ENCODE measurements around the gene CBLC. TPM values are rescaled to one million over a fixed set of nuclear protein-coding genes. Genes with fewer than 3 reads are reported as not detected.

CBLC gene
- total RNA-seq, 1 experiment from 2014 or later, result not detected

DNA sequence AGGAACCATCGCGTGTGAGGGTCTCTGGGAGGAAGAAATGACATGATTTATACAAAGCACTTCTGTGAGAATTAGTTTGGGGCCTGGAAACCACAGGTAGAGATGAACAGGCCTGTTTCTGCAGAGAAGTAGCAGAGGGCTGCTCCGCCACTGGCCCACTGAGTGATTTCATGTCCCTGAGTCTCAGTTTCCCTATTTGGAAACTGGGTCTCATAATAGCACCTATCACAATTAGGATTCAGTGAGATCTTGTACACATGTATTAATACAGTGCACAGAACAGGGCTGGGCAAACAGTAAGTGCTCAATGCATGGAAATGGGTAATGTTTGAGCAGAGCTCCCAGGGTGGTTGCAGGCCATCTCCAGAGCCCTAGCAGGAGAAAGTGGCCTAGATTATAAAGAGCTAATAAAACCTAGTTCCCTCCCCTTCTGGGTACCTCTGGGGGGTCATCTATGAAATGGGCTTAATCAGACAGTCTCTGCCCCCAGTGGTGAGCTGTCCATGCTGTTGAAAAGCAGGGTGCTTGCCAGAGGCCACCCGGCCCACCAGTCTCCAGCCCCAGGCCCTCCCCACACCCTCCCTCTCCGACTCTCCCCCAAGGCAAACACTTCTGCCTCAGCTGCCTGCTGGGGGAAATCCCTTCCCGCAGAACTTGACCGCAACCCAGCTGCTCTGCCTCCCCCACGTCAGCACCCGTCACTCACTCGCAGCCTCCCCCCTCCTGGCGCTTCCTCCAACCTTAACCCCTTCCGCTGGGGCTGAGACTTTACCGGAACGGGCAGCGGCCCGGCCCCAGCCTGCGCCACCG lies 24.7 kb upstream of the CBLC start:
- Histone ChIP-seq H3K27me3 (no peaks in the 10 kb centered on the region), H3K4me1 (peaks cover 20% of the 10 kb centered on the region), H3K4me3 (peak overlapping the region; percentile 57)

DNA sequence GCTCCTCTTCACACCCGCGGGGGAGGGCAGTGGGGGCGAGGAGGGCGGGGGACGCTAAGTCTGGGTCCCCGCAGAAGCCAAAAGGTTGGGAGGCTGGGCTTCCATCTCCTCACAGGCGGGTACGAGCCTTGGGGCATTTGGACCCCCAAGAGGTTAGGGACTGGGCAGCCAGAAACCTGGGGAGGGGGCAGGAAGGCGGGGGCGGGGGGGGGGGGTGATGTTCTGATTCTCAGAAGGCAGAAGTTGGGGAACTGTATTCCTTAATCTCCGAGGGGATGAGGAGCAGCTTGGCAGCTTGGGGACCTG lies 24.1 kb upstream of the CBLC start:
- no peaks in the 10 kb centered on the region for H3K9me3 ChIP-seq (replicated peaks)
- DNase-seq, result no peak
- H3K36me3 ChIP-seq, result peaks cover 7% of the 10 kb centered on the region; the same call in 1 of the 2 replicates
- H3K4me1 ChIP-seq, result peaks cover 20% of the 10 kb centered on the region
- no peaks in the 10 kb centered on the region for H3K27me3 ChIP-seq
- H3K27ac ChIP-seq, result peak overlapping the region; percentile 83
- H3K4me3 ChIP-seq, result peak overlapping the region; percentile 57

More for the DNA sequence above, 24.7 kb upstream of the CBLC start:
- peaks cover 7% of the 10 kb centered on the region; the same call in 1 of the 2 replicates for H3K36me3 ChIP-seq
- H3K27ac ChIP-seq, result peak overlapping the region; percentile 83; the same call in 1 of the 2 replicates
- H3K9me3 ChIP-seq (replicated peaks), result no peaks in the 10 kb centered on the region
- DNase-seq, result peak; percentile 97 to 98

DNA sequence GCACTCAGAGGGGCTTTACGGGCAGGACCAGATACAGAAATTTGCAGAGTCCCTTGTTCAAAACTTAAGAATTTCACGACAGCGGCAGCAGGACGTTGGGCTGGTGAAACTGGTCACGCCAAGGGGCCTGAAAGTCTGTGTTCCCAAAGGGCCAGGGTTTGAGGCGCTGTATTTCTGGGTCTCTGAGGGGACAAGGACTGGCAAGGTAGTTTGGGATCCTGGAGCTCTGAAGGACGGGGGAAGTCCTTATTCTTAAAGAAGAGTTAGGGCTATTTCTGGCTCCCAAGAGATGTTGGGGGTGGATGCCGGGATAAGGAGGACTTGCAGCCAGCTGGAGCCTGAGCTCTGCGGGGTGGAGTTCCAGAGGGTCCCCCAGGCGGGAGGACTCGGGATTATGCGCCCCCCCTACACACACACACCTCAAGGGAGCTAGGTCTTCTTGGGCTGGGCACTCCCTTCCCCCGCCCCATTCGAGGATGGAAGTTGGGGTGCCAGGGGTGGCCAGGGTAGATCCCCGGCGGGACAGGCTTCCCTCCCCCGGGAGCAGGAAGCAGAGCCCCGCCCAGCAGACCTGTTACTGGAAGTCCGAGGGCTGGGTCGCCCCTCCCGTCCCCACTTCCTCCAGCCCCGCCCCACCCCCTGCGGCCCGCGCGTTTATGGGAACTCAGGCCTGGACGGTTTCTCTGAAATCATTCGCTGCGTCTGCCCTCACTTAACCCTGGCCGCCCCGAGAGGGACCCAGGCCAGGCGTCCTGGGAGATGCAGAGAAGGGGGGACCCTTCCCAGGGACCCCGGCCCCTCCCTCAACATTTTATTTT lies 23.5 kb upstream of the CBLC start:
- Histone ChIP-seq H3K9me3 (replicated peaks) (no peaks in the 10 kb centered on the region), H3K27me3 (no peaks in the 10 kb centered on the region), H3K36me3 (peaks cover 7% of the 10 kb centered on the region), H3K4me3 (peak overlapping the region; percentile 57), H3K27ac (peak overlapping the region; percentile 83), H3K4me1 (peaks cover 20% of the 10 kb centered on the region)
- DNase-seq, result peak; percentile 89 to 93

DNA sequence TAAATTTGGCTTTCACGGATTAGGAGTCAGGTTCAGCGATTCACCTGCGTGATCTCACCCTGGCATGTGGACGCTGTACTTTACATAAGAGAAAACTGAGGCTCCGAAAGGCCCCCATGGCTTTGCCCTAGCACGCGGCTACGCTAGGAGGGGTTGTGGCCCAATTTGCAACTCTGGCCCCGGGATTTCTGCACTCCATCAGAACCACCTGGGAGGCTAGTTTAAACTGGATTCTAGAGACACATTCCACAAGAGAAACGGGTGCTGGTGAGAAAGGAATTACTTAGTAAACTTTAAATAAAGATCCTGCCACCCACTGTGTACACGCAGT lies 23.0 kb upstream of the CBLC start:
- Histone ChIP-seq H3K4me1 (peaks cover 20% of the 10 kb centered on the region), H3K27me3 (no peaks in the 10 kb centered on the region), H3K9me3 (replicated peaks) (no peaks in the 10 kb centered on the region), H3K27ac (peak overlapping the region; percentile 83), H3K4me3 (peak overlapping the region; percentile 57), H3K36me3 (peaks cover 12% of the 10 kb centered on the region)
- DNase-seq, result no peak

DNA sequence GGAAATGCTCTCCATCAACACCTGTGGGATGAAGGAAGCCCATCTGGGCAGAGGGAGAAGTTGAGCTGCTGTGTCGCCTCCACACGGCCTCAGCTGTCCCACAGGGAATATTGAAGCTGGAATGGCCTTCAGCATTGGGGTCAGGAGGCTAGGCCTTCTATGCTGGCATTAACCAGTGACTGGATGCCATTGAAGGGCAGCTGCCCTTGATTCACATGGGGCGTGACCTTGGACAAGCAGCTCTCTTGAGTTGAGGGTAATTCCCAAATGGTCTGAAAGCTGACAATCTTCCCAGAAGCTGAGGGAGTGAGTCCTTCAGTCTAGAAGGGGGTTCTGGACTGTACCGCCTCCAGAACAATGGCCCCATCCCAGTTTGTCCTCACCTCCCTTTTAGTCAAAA lies 22.5 kb upstream of the CBLC start:
- Histone ChIP-seq H3K9me3 (replicated peaks) (no peaks in the 10 kb centered on the region), H3K27me3 (no peaks in the 10 kb centered on the region), H3K36me3 (peaks cover 15% of the 10 kb centered on the region), H3K4me3 (no peak overlapping the region), H3K4me1 (peaks cover 20% of the 10 kb centered on the region), H3K27ac (no peak overlapping the region; the same call in 1 of the 2 replicates)
- no peak for DNase-seq

DNA sequence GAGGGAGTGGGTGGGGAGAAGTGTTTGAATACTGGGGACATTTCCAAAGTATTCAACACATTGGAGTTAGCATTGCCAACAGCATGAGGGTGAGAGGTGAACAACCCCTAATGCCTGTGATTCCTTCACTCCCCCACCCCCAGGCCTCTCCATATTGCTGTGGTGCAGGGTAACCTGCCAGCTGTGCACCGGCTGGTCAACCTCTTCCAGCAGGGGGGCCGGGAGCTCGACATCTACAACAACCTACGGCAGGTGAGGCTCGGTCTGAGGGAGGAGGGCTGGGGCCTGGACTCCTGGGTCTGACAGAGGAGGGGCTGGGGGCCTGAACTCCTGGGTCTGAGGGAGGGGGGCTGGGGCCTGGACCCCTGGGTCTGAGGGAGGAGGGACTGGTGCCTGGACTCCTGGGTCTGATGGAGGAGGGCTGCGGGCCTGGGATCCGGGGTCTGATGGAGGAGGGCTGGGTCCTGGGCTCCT lies 21.6 kb upstream of the CBLC start:
- DNase-seq, result no peak
- Histone ChIP-seq H3K4me1 (peaks cover 25% of the 10 kb centered on the region), H3K36me3 (peaks cover 15% of the 10 kb centered on the region), H3K9me3 (replicated peaks) (no peaks in the 10 kb centered on the region), H3K27ac (no peak overlapping the region), H3K4me3 (no peak overlapping the region), H3K27me3 (no peaks in the 10 kb centered on the region)

DNA sequence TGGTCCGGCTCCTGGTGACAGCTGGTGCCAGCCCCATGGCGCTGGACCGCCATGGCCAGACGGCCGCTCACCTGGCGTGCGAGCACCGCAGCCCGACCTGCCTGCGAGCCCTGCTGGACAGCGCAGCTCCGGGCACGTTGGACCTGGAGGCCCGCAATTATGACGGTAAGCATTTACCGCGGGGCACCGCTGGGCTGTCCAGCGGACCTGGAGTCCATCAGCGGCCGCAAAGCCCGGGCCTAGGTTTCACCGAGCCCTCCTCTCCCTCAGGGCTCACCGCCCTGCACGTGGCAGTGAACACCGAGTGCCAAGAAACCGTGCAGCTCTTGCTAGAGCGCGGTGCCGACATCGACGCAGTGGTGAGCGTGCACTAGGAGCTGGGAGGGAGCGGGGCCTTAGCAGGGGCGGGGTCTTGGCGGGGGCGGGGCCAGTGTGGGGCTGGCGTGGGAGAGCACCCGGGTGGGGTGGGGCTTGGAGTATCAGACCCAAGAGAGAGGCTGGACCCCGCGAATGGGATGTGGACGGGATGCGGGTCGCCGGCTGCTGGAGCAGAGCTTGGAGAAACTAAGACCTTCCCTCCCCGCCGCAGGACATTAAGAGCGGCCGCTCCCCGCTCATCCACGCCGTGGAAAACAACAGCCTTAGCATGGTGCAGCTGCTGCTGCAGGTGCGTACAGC lies 20.5 kb upstream of the CBLC start:
- no peaks in the 10 kb centered on the region for H3K9me3 ChIP-seq (replicated peaks)
- H3K27me3 ChIP-seq, result no peaks in the 10 kb centered on the region
- no peak overlapping the region for H3K27ac ChIP-seq
- peaks cover 26% of the 10 kb centered on the region for H3K4me1 ChIP-seq
- no peak overlapping the region for H3K4me3 ChIP-seq
- no peak for DNase-seq
- H3K36me3 ChIP-seq, result peaks cover 15% of the 10 kb centered on the region

DNA sequence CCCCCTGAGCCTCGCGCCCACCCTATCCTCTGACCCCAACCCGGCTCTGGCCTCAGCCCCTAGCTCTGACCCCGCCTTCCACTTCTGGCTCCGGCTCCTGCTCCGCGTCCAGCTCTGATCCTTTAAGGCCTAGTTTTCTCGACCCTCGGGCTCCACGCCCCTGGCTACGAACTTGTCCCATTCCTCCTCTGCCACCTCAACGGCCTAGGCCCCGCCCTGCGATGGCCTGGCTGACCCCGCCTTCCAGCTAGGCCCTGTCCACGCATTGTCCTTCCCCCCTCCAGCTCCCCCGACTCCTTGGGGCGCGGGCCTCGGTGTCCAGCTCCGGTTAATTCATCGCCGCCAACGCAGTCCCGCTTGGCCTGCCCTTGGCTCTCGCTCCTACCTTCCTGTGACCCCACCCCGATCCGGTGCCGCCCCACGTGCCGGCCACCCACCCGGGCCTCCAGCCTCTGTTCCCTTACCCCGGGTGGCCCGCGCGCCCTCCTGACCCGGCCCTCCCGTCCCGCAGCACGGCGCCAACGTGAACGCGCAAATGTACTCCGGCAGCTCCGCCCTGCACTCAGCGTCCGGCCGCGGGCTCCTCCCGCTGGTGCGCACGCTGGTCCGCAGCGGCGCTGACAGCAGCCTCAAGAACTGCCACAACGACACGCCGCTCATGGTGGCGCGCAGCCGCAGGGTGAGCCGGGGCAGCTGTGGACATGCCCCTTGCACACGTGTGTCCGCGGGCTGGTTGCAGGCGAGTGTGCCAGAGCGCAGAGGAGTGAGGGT lies 19.8 kb upstream of the CBLC start:
- peaks cover 28% of the 10 kb centered on the region for H3K4me1 ChIP-seq
- no peaks in the 10 kb centered on the region for H3K9me3 ChIP-seq (replicated peaks)
- H3K36me3 ChIP-seq, result peaks cover 15% of the 10 kb centered on the region
- H3K27ac ChIP-seq, result no peak overlapping the region
- DNase-seq, result no peak
- H3K4me3 ChIP-seq, result no peak overlapping the region
- no peaks in the 10 kb centered on the region for H3K27me3 ChIP-seq

DNA sequence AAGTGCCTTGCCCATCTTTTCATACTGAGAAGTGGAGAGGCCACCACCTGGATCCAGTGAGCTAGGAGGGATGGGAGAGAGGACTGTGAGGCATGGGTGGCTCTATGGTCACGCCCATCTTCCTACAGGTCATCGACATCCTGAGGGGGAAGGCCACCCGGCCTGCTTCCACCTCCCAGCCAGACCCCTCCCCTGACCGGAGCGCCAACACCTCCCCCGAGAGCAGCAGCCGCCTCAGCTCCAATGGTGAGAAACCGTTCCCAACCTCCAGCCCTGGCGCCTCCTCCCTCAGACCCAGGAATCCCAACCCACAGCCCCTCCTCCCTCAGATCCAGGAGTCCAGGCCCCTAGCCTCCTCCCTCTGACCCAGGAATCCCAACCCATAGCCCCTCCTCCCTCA lies 19.1 kb upstream of the CBLC start:
- Histone ChIP-seq H3K4me1 (peaks cover 29% of the 10 kb centered on the region), H3K27ac (no peak overlapping the region), H3K36me3 (peaks cover 15% of the 10 kb centered on the region), H3K4me3 (no peak overlapping the region), H3K27me3 (no peaks in the 10 kb centered on the region), H3K9me3 (replicated peaks) (no peaks in the 10 kb centered on the region)
- no peak for DNase-seq

DNA sequence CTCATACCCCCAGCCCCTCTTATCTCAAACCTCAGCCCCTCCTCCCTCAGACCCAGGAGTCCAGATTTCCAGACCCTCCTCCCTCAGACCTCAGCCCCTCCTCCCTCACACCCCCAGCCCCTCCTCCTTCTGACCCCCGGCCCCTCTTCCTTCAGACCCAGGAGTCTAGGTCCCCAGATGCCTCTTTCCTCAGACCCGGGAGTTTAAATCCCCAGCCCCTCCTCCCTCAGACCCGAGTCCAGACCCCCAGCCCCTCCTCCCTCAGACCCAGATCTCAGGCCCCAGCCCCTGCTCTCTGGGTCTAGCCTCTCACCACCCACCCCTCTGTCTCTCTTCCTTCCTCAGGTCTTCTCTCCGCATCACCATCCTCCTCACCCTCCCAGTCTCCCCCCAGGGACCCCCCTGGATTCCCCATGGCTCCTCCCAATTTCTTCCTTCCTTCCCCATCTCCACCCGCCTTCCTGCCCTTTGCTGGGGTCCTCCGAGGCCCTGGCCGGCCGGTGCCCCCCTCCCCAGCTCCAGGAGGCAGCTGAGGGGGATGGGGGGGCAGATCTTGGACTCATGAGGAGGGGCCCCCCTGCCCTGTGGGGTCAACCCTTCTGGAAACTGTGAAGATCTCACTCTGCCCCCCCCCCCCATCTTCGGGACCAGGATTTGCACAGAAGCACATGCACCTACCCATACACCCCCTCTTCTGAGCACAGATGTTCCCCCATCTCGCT lies 18.4 kb upstream of the CBLC start:
- no peak overlapping the region for H3K27ac ChIP-seq
- no peaks in the 10 kb centered on the region for H3K9me3 ChIP-seq (replicated peaks)
- H3K4me3 ChIP-seq, result no peak overlapping the region
- peaks cover 15% of the 10 kb centered on the region for H3K36me3 ChIP-seq
- peaks cover 26% of the 10 kb centered on the region for H3K4me1 ChIP-seq
- H3K27me3 ChIP-seq, result no peaks in the 10 kb centered on the region
- DNase-seq, result no peak

DNA sequence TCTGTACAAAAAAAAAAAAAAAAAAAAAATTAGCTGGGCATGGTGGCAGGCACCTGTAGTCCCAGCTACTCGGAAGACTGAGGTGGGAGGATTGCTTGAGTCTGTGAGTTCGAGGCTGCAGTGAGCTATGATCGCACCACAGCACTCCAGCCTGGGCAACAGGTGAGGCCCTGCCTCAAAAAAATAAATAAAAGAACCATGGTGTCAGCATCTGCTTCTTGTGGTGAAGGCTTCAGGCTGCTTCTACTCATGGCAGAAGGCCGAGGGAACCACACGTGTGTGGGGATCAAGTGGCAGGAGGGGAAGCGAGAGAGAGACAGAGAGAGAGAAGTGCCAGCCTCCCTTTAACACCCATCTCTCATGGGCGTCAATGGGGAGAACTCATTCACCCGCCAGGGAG lies 15.7 kb upstream of the CBLC start:
- no peak overlapping the region for H3K27ac ChIP-seq
- no peaks in the 10 kb centered on the region for H3K9me3 ChIP-seq (replicated peaks)
- DNase-seq, result peak; percentile 42 to 65
- peaks cover 17% of the 10 kb centered on the region for H3K4me1 ChIP-seq
- H3K36me3 ChIP-seq, result peaks cover 13% of the 10 kb centered on the region
- no peak overlapping the region for H3K4me3 ChIP-seq
- H3K27me3 ChIP-seq, result no peaks in the 10 kb centered on the region

DNA sequence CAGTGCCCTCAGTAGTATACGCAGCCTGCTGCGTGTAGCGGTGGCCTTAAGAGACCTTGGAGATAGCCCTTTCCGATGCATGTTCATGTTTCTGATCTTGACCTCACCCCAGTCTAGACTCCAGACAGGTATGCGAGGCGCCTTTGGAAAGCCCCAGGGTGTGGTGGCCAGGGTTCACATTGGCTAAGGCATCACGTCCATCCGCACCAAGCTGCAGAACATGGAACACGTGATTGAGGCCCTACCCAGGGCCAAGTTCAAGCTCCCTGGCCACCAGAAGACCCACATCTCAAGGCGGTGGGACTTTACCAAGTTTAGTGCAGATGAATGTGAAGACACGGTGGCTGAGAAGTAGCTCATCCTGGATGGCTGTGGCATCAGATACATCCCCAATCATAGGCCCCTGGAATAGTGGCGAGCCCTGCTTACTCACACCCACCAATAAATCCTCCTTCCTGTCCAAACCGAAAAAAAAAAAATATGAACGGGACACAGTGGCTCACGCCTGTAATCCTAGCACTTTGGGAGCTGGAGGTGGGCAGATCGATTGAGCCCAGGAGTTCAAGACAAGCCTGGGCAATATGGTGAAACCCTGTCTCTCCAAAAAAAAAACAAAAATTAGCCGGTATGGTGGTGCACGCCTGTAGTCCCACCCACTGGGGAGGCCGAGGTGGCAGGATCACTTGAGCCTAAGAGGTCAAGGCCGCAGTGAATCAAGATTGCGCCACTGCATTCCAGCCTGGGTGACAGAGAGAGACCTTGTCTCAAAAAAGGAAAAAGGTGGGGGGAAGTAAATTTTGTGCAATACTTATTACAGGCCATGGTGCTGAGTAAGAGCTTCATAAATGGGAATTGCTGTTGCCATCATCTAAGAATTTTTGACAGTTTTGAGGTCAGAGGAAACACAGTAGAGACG lies 12.4 kb upstream of the CBLC start:
- Histone ChIP-seq H3K4me1 (peaks cover 17% of the 10 kb centered on the region), H3K36me3 (no peaks in the 10 kb centered on the region), H3K9me3 (replicated peaks) (0 out of 2 replicates have a peak, but pooled peaks cover 3% of the 10 kb centered on the region), H3K27ac (no peak overlapping the region), H3K27me3 (no peaks in the 10 kb centered on the region), H3K4me3 (no peak overlapping the region)
- no peak for DNase-seq

DNA sequence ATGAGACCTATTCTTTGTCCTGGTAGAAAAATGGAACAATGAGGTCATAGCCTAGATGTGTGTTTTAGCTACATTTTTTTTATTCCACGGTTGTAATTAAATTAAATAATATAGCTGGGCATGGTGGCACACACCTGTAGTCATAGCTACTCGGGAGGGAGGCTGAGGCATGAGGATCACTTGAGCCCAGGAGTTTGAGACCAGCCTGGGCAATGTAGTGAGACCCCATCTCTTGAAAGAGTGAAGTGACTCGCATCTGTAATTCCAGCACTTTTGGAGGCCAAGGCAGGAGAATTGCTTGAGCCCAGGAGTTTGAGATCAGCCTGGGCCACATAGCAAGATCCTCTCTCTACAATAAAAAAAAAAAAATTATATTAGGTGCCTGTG lies 11.7 kb upstream of the CBLC start:
- no peak for DNase-seq
- no peaks in the 10 kb centered on the region for H3K27me3 ChIP-seq
- H3K27ac ChIP-seq, result no peak overlapping the region
- no peaks in the 10 kb centered on the region for H3K36me3 ChIP-seq
- no peak overlapping the region for H3K4me3 ChIP-seq
- H3K9me3 ChIP-seq (replicated peaks), result 0 out of 2 replicates have a peak, but pooled peaks cover 3% of the 10 kb centered on the region
- peaks cover 13% of the 10 kb centered on the region for H3K4me1 ChIP-seq
